ENCODE measurements around the gene CLC.
A peak's percentile ranks its signal among the peaks of the same experiment; 100 is the strongest.
"Not testable (repeated sequence)": the region's sequence is repeated elsewhere in the genome, so short reads cannot be mapped to it uniquely, and the experiment has no call there.

CLC gene

GRCh38 chr19:39728040-39728439, 9.8 kb downstream of the CLC start:
- no peak for DNase-seq

GRCh38 chr19:39727070-39727800, 10.6 kb downstream of the CLC start:
- no peak for DNase-seq

DNA sequence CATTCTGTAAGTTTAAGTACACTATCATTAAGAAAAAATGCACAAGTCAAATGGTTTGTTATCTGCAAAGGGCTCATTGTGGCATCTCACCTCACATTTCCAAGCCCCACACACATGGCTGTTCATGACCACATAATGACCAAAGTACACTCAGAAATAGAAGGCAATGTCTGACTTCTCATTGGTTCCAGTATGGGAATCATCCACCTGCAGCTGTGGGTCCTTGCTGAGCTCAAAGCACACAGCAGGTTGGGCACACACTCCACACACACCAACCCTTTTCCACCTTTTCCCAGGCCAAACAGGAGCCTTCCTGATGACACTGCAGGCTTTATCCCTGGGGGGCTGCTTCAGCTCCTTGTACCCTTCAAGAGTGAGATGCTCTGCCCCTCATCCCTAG, 11.8 kb downstream of the CLC start:
- no peak for DNase-seq

GRCh38 chr19:39720144-39720543, 17.7 kb downstream of the CLC start:
- not testable (repeated sequence) for DNase-seq

- DNase-seq = no peak
Observed at GRCh38 chr19:39710333-39710890, 27.4 kb downstream of the CLC start.

- no peak for DNase-seq
Observed at GRCh38 chr19:39709026-39709872, 28.6 kb downstream of the CLC start.

DNA sequence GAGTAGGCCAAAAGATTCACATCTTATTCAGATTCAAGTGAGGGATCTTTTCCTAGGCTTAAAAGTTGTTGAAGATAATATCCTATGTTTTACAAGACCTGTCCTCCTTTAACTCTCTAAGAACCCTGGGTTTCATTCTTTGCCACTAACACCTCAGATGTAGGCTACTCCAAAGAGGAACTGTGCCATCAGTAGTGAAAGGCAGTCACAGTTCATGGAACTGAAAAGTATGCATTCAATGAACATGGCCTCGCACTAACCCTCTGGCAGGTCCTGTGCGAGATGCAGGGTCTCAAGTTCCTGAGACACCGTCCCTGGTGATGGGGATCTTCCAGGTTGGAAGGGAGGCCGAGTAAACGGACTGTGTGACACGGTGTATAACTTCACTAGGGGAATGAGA, 29.2 kb downstream of the CLC start:
- no peak for DNase-seq

DNA sequence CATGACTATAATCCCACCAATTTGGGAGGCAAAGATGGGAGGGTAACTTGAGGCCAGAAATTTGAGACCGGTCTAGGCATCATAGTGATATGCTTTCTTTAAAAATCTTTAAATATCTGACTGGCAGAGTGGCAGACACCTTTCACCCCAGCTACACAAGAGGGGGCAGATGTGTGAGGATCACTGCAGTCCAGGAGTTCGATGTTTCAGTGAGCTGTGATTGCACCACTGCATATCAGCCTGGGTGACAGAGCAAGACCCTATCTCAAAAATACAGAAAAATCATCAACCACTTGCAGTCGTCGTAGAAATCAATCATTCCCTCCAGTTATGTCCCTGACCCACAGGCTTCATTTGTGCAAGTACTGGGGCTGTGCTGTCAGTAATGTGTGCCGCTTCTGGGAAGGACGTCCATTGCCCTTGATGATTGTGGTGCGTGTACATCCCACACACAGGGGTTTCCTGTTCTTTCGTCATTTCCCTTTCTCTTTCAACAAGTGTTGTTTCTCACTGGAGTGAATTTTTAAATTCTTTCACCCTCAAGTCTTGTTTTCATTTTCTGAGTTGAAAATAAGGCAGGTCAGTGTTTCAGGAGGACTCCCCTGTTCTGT, 32.1 kb downstream of the CLC start:
- peak; percentile 33 for DNase-seq

DNA sequence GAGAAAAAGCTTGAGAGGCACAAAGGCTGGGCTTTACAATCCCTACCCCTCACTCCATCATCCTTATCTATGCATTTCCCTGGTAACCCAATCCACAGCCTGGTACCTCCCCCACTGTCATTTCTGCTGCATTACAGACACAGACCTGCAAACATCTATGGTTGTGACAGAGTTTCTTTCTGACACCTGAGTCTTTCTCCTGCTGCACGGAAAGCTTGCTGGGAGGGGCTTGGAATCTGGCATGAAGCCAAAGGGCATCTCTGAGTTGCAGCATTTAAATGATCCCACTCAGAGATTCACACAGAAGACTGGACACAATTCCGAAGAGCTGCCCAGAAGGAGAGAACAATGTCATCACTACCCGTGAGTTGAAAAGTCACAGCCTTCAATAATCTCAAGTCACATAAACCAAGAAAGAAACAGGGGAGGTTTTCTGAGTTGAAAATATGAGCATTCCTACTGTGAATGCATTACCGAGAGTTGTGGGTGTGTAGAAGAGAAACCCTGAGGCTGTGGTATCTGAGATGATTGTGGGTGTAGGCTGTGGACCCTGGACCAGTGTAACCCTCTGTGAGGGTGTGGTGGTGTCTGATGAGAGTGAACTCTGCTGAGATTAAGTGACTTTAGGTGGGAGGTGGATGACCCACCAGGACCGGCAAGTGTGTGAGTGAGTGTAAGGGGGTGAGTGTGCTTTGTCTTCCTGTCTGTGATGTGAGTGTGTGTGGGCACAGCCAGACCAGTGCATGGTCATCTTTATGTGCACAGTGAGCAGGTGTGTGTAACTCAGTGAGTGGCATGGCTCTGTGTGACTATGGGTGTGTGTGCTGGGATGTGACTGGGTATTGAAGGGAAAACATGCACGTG, 33.4 kb downstream of the CLC start, which contains the start of gene LGALS14:
LGALS14 (plus strand) TSS at position 301 of the 864 bp plus-strand sequence; CDS start at position 349, 48 bp downstream.
- no peak for DNase-seq

- no peak for DNase-seq
Observed at GRCh38 chr19:39701291-39701690, 36.5 kb downstream of the CLC start.

DNA sequence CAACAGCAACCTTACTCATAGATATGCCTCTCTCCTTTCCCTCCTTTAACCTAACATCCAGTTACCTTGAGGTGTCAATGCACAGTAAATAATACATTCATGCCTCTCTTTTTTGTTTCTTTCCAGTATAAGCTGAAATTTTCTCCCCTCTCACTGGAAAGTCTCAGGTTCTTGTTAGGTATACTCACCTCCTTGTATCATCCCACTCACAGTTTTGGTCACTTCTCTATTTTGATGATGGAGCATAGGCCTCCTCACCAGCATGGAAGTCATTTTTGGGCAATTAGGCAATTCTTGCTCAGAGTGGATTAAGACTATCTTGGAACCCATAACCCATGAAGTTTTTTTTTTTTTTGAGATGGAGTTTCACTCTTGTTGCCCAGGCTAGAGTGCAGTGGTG, 39.3 kb downstream of the CLC start:
- DNase-seq = no peak

DNA sequence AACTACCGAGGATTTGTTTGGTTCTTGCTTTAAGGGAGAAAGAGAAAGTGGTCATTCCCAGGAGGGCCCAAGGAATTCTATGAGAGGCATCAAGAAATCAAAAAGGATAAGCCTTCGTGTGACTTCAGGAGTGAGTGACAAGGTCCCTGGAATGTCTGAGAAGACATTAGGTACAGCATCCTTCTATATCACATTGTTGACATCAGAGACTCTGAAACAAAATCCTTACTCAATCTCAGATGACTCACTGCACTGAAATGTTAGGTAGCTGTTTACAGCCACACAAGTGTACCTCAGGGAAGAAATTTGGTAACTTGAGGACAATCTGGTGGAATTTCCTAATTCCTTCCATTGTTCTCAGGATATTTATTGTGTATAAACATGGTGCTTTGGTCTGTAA, 41.4 kb downstream of the CLC start:
- no peak for DNase-seq

- no peak for DNase-seq
Observed at GRCh38 chr19:39695759-39696158, 42.1 kb downstream of the CLC start.

- no peak for DNase-seq
Observed at GRCh38 chr19:39692822-39693221, 45.0 kb downstream of the CLC start.

- DNase-seq = no peak
Observed at GRCh38 chr19:39692166-39692565, 45.7 kb downstream of the CLC start.

GRCh38 chr19:39688637-39689036, 49.2 kb downstream of the CLC start:
- DNase-seq = not testable (repeated sequence)

DNA sequence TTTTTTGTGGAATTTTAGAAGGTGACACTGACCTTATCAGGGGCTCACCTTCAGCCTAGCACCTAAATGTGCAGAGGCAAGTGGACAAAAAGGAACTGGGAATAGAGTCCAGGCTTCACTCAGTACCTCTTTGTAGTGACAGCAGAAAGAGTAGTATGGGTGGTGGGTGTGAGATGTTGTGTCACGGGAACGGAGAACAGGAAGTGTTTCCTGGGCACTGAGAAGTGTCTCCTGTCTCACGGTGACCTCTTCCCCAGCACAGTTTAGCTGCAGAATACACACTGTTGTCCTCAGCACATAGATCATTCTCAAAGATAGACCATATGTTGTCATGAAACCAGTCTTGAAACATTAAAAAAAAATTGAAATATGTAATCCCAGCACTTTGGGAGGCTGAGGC, 51.1 kb downstream of the CLC start:
- DNase-seq = no peak

- no peak for DNase-seq
Observed at GRCh38 chr19:39684267-39684666, 53.6 kb downstream of the CLC start.

DNA sequence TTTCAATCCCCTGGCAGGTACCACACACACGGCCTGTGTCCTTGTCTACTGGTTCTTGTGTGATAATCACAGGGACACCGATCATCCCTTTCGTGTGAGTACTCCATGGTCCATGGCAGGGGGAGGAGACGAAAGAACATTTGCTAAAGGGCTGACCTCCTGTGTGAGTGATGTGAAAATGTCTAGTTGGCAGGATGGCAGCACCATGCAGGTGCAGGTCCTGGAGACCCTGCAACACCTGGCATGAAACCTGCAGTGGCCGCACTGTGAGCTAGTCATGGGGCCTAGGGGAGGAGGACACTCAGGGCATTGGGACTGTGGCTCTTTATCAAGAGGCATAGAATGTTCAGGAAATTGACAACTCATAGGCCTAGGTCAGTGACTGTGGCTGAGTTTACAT, 56.4 kb downstream of the CLC start:
- no peak for DNase-seq

Data from CD4-positive, alpha-beta T cell treated with Interleukin-12 subunit alpha and Interleukin-12 subunit beta, for 1 hour (primary cell).